Globus pallidus (tissue), 1 donor: ENCODE data around the gene SLITRK1.
A peak's percentile ranks its signal among the peaks of the same experiment; 100 is the strongest.

Source experiments
- DNase-seq: peaks from one replicate; pipeline ENCODE4 v3.0.0-alpha.2; 2015; ENCODE audit warnings: low spot score

The SLITRK1 gene

GRCh38 chr13:83881917-83882605, at the start of gene SLITRK1:
TSS of gene SLITRK1 (minus strand) at chr13:83882474. CDS start at chr13:83881507, 967 bp downstream.
- peak; percentile 92 for DNase-seq

- DNase-seq, result no peak
These were observed 46.9 kb upstream of the SLITRK1 start for GRCh38 chr13:83929157-83929556.

DNA sequence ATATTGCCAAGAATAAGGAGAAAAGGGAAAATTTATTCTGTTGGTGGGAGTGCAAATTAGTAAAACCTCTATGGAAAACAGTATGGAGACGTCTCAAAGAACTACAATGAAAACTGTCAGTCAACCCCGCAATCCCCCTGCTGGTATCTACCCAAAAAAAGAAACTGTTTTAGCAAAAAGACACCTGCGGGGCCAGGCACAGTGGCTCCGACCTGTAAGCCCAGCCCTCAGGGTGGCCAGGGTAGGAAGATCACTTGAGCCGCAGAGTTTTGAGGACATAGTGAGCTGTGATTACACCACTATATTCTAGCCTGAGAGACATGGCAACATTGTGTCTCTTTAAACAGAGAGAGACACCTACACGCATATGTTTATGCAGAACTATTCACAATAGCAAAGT, 37.5 kb upstream of the SLITRK1 start:
- no peak for DNase-seq

- DNase-seq, result no peak
These were observed 32.1 kb upstream of the SLITRK1 start for GRCh38 chr13:83914368-83914767.

DNA sequence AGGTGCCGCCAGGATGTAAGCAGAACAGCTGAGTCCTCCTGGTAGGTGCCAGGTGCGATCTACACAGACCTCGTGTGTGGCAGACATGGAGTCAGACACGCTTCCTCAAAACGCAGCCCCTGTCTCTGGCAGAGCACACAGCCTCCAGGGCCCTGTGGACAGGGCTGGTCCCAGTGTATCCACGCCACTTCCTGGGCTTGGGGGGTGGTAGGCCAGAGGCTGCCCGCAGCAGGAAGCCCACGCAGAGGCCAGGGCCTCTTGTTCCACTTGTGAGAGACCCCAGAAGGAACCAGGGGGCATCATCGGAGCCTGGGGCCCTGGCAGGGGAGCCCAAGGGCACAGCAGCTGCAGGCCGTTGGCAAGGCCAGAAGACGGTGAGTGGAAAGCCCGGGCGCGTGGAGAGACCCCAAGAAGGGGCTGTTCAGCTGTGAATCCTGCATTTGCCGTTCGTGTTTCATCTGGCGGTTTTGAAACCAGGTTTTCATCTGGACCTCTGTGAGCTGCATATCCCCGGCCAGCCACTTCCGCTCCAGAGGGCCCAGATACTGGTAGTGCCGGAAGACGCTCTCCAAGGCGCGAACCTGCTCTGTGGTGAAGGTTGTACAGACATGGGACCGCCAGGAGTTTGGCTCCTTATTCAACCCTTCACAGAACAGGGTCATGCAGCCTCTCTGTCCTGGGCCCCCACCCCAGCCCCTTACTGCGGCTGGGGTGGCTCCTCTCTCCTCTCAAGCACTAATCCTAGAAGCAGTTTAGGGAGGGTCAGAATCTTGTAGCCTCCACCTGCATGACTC, 25.1 kb upstream of the SLITRK1 start:
- no peak for DNase-seq

GRCh38 chr13:83906240-83906820, 24.1 kb upstream of the SLITRK1 start:
- no peak for DNase-seq

DNA sequence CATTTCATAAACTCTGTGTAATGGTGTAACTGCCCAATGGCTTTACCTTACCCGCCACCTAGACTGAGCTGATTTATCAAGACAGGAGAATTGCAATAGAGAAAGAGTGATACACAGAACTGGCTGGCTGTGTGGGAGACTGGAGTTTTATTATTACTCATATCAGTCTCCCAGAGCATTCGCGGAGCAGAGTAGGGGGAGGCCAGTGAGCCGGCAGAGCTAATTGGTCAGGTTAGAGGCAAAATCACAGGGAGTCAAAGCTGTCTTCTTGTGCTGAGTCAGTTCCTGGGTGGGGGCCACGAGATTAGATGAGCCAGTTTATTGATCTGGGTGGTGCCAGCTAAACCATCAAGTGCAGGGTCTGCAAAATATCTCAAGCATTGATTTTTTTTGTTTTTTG, 23.4 kb upstream of the SLITRK1 start:
- no peak for DNase-seq

GRCh38 chr13:83895994-83896580, 13.8 kb upstream of the SLITRK1 start:
- DNase-seq, result no peak

DNA sequence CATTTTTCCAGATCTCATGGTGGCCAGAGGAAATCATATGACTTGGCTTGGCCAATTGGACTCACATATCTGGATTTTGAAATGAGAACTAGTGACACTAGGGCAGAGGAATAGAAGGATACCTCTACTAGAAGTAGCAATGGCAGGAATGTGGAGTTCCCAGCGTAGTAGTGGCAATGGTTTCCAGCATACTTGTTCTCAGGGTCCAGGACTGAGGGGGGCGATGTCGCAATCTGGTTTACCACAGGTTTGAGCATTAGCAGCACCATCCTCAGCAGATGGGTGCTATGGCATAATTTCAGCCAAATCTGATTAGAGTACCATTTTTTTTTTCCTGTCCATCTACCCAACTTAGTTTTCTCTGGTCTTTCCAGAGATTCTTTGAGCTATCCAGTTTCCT, 8.1 kb upstream of the SLITRK1 start:
- DNase-seq, result no peak

DNA sequence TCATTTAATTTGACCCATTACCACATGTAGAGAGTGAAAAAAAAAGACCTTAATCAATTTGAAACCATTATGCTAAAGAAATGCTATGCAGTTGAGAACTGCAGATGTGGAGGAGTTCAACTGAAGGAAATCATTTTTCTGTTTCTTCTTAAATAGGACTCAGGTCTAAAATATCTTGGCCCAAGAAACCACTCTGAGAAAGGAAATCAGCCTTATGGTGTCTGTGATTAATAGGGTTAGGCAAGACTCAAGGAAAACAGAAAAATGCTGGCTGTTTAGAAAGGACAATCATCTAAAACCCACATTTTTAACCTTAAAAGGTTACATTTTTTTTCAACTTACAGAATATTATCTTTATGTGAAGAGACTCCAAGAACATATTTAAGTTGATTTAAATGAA, 1.9 kb upstream of the SLITRK1 start:
- no peak for DNase-seq

DNA sequence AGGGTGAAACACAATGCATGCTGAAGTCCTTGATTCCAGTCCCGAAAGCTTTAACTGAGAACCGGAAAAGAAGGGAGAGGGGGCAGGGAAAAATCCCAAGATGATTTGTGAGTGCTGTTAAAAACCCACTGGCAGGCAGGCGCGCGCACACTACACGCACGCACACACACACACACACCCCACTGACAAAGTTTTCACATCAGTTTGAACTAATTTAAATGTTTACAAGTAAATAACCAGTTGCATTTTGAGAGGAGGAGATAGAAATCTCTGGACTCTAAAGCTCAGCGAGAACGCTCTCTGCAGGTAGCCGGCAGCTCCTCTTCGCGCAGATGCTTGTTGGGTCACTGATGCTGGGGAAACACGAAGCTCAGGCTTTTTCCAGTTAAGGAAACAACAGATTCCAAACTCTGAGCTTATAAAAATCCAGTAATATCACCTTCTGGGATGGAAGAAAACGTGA, 818 bp upstream of the SLITRK1 start:
- peak; percentile 63 for DNase-seq

DNA sequence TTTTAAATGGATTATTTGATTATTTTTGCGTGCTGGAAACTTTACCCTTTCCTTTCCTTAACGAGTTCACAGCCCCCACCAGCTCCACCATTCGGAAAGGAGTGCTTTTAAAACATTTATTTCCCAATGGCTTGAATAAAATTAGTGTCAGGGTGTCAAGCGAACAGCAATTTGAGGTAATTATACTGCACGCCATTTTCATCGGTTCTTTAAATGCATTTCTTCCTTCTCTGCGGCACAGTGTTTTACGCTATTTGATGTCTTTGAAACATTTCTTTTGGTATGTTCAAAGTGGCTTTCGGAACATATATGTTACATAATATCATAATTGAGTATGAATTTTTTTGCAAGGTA, 309 bp upstream of the SLITRK1 start:
- DNase-seq, result no peak

GRCh38 chr13:83881140-83881684, 1.1 kb downstream of the SLITRK1 start:
- DNase-seq, result peak; percentile 61

DNA sequence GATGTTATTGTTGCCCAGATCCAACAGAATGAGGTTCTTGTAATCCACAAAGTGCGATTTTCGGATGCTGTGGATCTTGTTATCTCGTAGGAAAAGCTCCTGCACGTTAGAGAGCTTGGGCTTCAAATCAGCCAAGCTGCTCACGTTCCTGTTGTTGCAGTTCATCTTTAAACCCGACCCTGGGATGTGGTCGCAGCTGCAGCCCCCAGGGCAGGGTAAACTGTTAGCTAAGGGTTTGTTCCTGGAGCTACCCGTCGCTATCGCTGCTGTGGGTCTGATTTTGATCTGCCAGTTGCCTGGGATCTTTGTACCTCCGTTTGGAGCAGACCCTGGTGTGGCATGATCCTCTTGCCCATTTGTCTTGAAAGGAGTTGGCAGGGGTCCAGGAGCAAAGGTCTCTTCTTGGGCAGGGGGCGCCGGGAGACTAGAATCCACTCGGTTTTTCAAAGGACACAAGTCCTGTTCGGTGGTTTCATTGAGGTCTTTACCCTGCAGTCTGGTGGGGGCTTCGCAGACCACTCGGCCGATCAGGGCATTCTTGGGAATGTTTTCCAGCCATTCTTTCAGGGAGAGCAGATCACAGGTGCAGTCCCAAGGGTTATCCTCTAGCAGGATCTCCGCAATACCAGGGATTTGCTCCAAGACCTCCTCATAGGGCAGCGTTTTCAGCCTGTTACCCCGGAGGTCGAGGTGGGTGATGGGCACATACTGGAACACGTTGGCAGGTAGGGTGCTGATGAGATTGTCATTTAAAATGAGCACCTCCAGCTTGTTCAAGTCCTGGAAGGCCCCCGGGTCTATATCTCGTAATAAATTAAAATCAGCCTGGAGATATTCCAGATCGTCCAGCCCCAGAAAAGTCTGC, 1.8 kb downstream of the SLITRK1 start:
- DNase-seq, result peak; percentile 55

GRCh38 chr13:83879431-83880171, 2.7 kb downstream of the SLITRK1 start:
- peak; percentile 76 for DNase-seq

- no peak for DNase-seq
These were observed 3.4 kb downstream of the SLITRK1 start for GRCh38 chr13:83878691-83879430.

DNA sequence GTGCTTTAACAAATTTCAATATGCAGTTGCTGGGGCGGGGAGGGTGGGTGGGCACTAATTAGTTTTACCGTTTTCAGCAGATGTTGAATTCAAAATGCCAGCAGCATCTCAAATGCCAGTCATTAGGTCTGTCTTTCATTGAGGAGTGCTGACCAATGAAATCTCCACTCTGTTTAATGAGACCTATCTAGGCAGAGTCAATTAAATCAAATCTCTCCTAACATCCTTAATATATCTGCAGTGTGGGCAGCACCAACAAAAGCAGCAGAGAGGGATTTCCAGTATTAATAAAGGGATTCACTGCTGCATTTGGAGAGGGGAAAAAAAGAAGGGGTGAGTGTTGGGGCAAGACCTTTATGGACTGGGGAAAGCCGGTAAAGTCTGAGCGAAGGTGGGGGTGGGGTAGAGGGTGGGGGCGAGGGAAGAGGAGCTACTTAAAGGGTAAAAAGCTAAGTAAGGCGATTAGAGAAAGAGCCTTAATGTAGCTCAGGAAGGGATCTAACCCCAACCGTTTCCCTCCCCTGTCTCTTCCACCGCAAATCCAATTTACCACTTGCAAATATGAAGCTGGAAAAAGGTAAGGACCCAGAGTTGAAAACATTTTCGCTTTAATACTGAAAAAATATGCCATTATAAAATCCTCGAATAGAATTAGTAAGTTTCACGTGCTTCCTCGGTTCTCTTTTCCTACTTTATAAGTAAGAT, 4.5 kb downstream of the SLITRK1 start:
- no peak for DNase-seq

DNA sequence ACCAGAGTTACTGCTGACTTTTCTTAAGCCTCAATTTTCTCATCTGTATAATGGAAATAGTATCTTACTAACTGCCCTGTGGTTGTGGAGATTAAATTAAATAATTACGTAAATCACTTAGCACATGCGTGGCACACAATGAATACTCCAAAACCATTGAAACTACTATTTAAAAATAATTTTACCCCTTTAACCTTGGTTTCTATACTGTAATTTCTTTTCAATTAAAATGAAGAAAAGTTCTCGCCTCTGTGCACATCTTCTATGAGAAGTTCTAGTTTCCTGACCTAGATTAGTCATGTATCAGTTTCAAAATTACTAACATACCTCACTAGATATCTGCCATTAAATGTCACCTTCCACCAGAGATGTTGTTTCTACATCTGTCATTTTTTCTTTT, 5.7 kb downstream of the SLITRK1 start:
- DNase-seq, result no peak

DNA sequence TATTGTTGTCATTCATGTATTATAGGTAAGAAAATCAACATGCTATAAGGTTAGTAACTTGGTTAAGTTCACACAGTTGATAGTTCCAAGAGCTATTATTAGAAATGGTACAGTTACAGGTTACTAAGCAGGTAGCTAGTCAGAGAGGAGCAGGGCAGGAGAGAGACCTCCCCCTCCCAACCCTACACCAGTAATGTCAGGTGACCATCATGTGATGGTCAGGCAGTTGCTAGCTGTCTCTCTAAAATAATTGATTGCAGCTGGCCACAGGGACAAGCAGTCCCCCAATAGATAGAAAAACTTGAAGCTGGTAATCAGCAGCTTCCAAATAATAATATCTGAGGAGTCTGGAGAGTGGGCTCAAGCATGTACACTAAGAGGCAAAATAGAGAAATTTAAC, 14.6 kb downstream of the SLITRK1 start:
- no peak for DNase-seq
